Measurements from ENCODE around the gene URI1.

GRCh38 chr19:30009013-30009412 is 67.0 kb downstream of the URI1 start:
- TF ChIP-seq CTCF (IDR thresholded peaks at IDR 0.05) (no peak), POLR2A (IDR thresholded peaks at IDR 0.05) (no peak)
